ENCODE measurements around the gene ZNF835.
"Not testable (repeated sequence)": the region's sequence is repeated elsewhere in the genome, so short reads cannot be mapped to it uniquely, and the experiment has no call there.

The ZNF835 gene

DNA sequence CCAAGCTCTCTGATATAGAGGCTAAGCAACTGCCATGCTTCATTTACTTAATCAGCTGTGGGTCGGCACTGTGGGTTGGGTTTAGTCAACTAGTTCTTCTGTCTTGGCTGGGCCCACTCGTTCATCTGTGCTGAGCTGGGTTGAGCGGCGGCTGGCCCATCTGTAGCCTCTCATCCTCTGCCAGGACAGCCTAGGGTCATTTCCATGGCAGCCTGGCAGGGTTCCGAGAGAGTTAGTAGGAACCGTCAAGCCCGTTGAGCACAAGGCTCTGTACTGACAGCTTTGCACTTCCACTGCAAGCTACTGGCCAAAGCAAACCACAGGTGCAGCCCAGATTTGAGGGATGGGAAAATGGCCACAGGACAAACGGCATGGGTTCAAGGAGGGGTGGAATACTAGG lies 6.6 kb upstream of the ZNF835 start:
- Histone ChIP-seq H3K27ac (ENCODE audit: low read depth, low read length) (no peak overlapping the region), H3F3A (ENCODE audit: control insufficient read depth, insufficient read depth) (no peaks in the 10 kb centered on the region), H3K4me3 (ENCODE audit: low read length) (no peak overlapping the region), H3K27me3 (ENCODE audit: control insufficient read depth, low read length) (no peaks in the 10 kb centered on the region), H3K9me3 (ENCODE audit: control insufficient read depth, insufficient read depth, low read length) (peaks cover 15% of the 10 kb centered on the region; the same call in 1 of the 2 replicates), H3K4me1 (ENCODE audit: control insufficient read depth, low read length) (no peaks in the 10 kb centered on the region), H3K36me3 (ENCODE audit: control insufficient read depth, low read length) (no peaks in the 10 kb centered on the region), H3K9me2 (replicated peaks; ENCODE audit: control insufficient read depth, low read length) (no peaks in the 10 kb centered on the region), H4K20me1 (ENCODE audit: control insufficient read depth, insufficient read depth, low read depth, low read length) (no peaks in the 10 kb centered on the region), H3K79me2 (ENCODE audit: control insufficient read depth, low read length) (no peaks in the 10 kb centered on the region), H3K4me2 (ENCODE audit: low read length) (no peak overlapping the region)
- TF ChIP-seq EZH2phosphoT487 (IDR thresholded peaks at IDR 0.05; ENCODE audit: borderline replicate concordance, low read length), result no peak
- TF ChIP-seq, protein P1, sequence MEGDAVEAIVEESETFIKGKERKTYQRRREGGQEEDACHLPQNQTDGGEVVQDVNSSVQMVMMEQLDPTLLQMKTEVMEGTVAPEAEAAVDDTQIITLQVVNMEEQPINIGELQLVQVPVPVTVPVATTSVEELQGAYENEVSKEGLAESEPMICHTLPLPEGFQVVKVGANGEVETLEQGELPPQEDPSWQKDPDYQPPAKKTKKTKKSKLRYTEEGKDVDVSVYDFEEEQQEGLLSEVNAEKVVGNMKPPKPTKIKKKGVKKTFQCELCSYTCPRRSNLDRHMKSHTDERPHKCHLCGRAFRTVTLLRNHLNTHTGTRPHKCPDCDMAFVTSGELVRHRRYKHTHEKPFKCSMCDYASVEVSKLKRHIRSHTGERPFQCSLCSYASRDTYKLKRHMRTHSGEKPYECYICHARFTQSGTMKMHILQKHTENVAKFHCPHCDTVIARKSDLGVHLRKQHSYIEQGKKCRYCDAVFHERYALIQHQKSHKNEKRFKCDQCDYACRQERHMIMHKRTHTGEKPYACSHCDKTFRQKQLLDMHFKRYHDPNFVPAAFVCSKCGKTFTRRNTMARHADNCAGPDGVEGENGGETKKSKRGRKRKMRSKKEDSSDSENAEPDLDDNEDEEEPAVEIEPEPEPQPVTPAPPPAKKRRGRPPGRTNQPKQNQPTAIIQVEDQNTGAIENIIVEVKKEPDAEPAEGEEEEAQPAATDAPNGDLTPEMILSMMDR (IDR thresholded peaks at IDR 0.05; ENCODE audit: low read depth, low read length, poor library complexity, severe bottlenecking), result no peak

DNA sequence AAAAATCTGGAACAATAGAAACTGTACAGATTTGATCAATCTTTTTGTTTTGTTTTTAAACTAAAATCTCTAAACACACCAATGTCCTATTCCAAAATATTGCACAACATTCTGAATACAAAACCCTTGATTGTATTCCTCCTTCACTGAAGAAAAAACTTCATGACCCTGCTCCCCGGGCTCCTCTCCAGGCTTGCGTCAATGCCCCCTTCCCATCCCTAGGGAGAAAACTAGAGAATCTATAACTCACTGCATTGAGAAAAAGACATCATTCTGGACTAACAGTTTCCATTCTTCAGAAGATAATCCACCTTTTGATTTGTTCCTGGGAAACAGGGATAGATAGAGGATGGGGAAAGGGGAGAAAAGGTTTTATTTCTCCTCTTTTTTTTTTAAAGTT lies 1.1 kb upstream of the ZNF835 start:
- not testable (repeated sequence) for H4K20me1 ChIP-seq (ENCODE audit: control insufficient read depth, insufficient read depth, low read depth, low read length); H3K27ac ChIP-seq (ENCODE audit: low read depth, low read length); H3K79me2 ChIP-seq (ENCODE audit: control insufficient read depth, low read length); H3K9me2 ChIP-seq (replicated peaks; ENCODE audit: control insufficient read depth, low read length); H3K27me3 ChIP-seq (ENCODE audit: control insufficient read depth, low read length); H3F3A ChIP-seq (ENCODE audit: control insufficient read depth, insufficient read depth); H3K4me2 ChIP-seq (ENCODE audit: low read length); H3K4me3 ChIP-seq (ENCODE audit: low read length); H3K36me3 ChIP-seq (ENCODE audit: control insufficient read depth, low read length); H3K4me1 ChIP-seq (ENCODE audit: control insufficient read depth, low read length)
- peaks cover 26% of the 10 kb centered on the region; the same call in 1 of the 2 replicates for H3K9me3 ChIP-seq (ENCODE audit: control insufficient read depth, insufficient read depth, low read length)

DNA sequence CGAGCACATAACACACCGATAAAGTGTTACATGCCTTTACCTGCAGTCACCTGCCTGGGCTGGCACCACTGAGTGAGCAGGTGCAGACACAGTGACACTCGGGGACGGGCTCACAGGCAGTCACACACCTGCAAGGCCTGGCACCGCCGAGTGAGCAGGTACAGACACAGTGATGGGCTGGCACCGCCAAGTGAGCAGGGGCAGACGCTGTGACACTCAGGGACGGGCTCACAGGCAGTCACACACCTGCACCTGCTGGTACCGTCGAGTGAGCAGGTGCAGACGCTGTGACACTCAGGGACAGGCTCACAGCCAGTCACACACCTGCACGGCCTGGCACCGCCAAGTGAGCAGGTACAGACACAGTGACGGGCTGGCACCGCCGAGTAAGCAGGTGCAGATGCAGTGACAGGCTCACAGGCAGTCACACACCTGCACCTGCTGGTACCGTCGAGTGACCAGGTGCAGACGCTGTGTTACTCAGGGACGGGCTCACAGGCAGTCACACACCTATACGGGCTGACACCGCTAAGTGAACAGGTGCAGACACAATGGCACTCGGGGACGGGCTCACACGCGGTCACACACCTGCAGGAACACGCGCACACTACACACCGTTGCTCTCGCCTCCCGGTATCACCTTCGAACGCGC lies 470 bp downstream of the ZNF835 start:
- peak overlapping the region; percentile 28; the same call in 1 of the 2 replicates for H3K4me3 ChIP-seq (ENCODE audit: low read length)
- no peaks in the 10 kb centered on the region for H3K4me1 ChIP-seq (ENCODE audit: control insufficient read depth, low read length)
- no peaks in the 10 kb centered on the region for H3K79me2 ChIP-seq (ENCODE audit: control insufficient read depth, low read length)
- no peak for TF ChIP-seq EZH2phosphoT487 (IDR thresholded peaks at IDR 0.05; ENCODE audit: borderline replicate concordance, low read length)
- TF ChIP-seq, protein P1 (IDR thresholded peaks at IDR 0.05; ENCODE audit: low read depth, low read length, poor library complexity, severe bottlenecking), result no peak
- no peaks in the 10 kb centered on the region for H3K36me3 ChIP-seq (ENCODE audit: control insufficient read depth, low read length)
- no peaks in the 10 kb centered on the region for H4K20me1 ChIP-seq (ENCODE audit: control insufficient read depth, insufficient read depth, low read depth, low read length)
- H3K4me2 ChIP-seq (ENCODE audit: low read length), result peak overlapping the region; percentile 24; the same call in 1 of the 2 replicates
- H3K9me2 ChIP-seq (replicated peaks; ENCODE audit: control insufficient read depth, low read length), result no peaks in the 10 kb centered on the region
- H3K9me3 ChIP-seq (ENCODE audit: control insufficient read depth, insufficient read depth, low read length), result peaks cover 14% of the 10 kb centered on the region; the same call in 1 of the 2 replicates
- no peaks in the 10 kb centered on the region for H3K27me3 ChIP-seq (ENCODE audit: control insufficient read depth, low read length)
- no peaks in the 10 kb centered on the region for H3F3A ChIP-seq (ENCODE audit: control insufficient read depth, insufficient read depth)
- H3K27ac ChIP-seq (ENCODE audit: low read depth, low read length), result no peak overlapping the region

DNA sequence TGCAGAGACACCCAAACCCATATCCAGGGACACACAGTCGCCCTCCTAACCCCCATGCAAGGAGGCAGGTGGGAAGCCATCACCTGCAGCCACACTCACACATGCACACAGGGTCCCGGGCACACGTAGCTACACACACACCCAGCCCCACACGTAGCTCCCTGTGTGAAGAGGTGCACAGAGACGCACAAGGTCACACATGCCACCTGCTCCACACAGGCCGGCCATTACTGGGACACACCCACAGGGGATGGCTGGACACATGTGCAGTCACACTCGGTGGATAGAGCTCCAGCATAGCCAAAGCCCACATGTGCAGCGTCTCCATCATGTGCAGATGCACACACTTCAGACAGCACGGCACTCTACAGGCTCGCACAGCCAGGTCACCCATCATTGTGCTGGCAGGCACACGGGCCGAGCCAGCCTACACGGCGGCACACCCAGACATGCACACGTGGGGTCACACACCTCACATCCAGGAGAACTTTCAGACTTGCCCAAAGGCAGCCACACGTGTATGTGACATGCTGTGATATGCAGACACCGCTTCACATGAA lies 1.1 kb downstream of the ZNF835 start:
- no peaks in the 10 kb centered on the region for H3K79me2 ChIP-seq (ENCODE audit: control insufficient read depth, low read length)
- peaks cover 14% of the 10 kb centered on the region; the same call in 1 of the 2 replicates for H3K9me3 ChIP-seq (ENCODE audit: control insufficient read depth, insufficient read depth, low read length)
- H3K36me3 ChIP-seq (ENCODE audit: control insufficient read depth, low read length), result no peaks in the 10 kb centered on the region
- no peak overlapping the region for H3K27ac ChIP-seq (ENCODE audit: low read depth, low read length)
- no peak overlapping the region for H3K4me3 ChIP-seq (ENCODE audit: low read length)
- no peak overlapping the region for H3K4me2 ChIP-seq (ENCODE audit: low read length)
- H4K20me1 ChIP-seq (ENCODE audit: control insufficient read depth, insufficient read depth, low read depth, low read length), result no peaks in the 10 kb centered on the region
- H3F3A ChIP-seq (ENCODE audit: control insufficient read depth, insufficient read depth), result no peaks in the 10 kb centered on the region
- H3K4me1 ChIP-seq (ENCODE audit: control insufficient read depth, low read length), result no peaks in the 10 kb centered on the region
- H3K27me3 ChIP-seq (ENCODE audit: control insufficient read depth, low read length), result no peaks in the 10 kb centered on the region
- no peaks in the 10 kb centered on the region for H3K9me2 ChIP-seq (replicated peaks; ENCODE audit: control insufficient read depth, low read length)
- TF ChIP-seq, protein P1 (IDR thresholded peaks at IDR 0.05; ENCODE audit: low read depth, low read length, poor library complexity, severe bottlenecking), result no peak
- no peak for TF ChIP-seq EZH2phosphoT487 (IDR thresholded peaks at IDR 0.05; ENCODE audit: borderline replicate concordance, low read length)
